GM23248 (cell line): ENCODE results near the gene UNC119.

Experiments
- EZH2 ChIP-seq: fragments of 200-600 bp; sonication (generic); IDR thresholded peaks from 2 replicates; pipeline ENCODE4 v1.6.1; 2018; ENCODE audit warnings: antibody characterized with exemption, mild to moderate bottlenecking; ENCODE audit not compliant: insufficient read depth, poor library complexity, severe bottlenecking
- EZH2phosphoT487 ChIP-seq: fragments of 200-600 bp; sonication (generic); IDR thresholded peaks from 2 replicates; pipeline ENCODE4 v1.6.1; 2018; ENCODE audit warnings: antibody characterized with exemption, moderate library complexity, mild to moderate bottlenecking, low read depth; ENCODE audit not compliant: insufficient read depth

- TF ChIP-seq EZH2: no peak
- TF ChIP-seq EZH2phosphoT487: no peak
Observed at GRCh38 chr17:28527181-28527681, 25.2 kb downstream of the UNC119 start.
